GM18517 (cell line): ENCODE measurements around the gene RAB1A.

Experiments
- ATAC-seq: cut with Tn5 transposase; IDR thresholded peaks from one replicate; pipeline ENCODE4 v1.9.1; 2021; ENCODE audit warnings: mild to moderate bottlenecking, moderate library complexity; ENCODE audit not compliant: unreplicated experiment

The RAB1A gene

GRCh38 chr2:65097844-65098243 is 32.1 kb downstream of the RAB1A start:
- ATAC-seq = no peak

GRCh38 chr2:65096948-65097347 is 33.0 kb downstream of the RAB1A start:
- no peak for ATAC-seq

- no peak for ATAC-seq
Measured at GRCh38 chr2:65093211-65093610, 36.7 kb downstream of the RAB1A start.

- ATAC-seq = no peak
Measured at GRCh38 chr2:65092791-65093190, 37.1 kb downstream of the RAB1A start.

- ATAC-seq = no peak
Measured at GRCh38 chr2:65085148-65085547, 44.8 kb downstream of the RAB1A start.

GRCh38 chr2:65081232-65081685 is 48.6 kb downstream of the RAB1A start:
- ATAC-seq = no peak

GRCh38 chr2:65079017-65079416 is 50.9 kb downstream of the RAB1A start:
- ATAC-seq = no peak

GRCh38 chr2:65077898-65078297 is 52.0 kb downstream of the RAB1A start:
- no peak for ATAC-seq

- no peak for ATAC-seq
Measured at GRCh38 chr2:65076345-65076710, 53.6 kb downstream of the RAB1A start.

GRCh38 chr2:65075605-65076344 is 54.1 kb downstream of the RAB1A start:
- ATAC-seq = no peak

- no peak for ATAC-seq
Measured at GRCh38 chr2:65075176-65075575, 54.7 kb downstream of the RAB1A start.

- no peak for ATAC-seq
Measured at GRCh38 chr2:65073879-65074565, 55.9 kb downstream of the RAB1A start.

GRCh38 chr2:65072181-65072970 is 57.5 kb downstream of the RAB1A start:
- peak; percentile 72 for ATAC-seq

- ATAC-seq = no peak
Measured at GRCh38 chr2:65071499-65072180, 58.3 kb downstream of the RAB1A start.

- ATAC-seq = no peak
Measured at GRCh38 chr2:65070856-65071255, 59.0 kb downstream of the RAB1A start.

- ATAC-seq = no peak
Measured at GRCh38 chr2:65070172-65070830, 59.6 kb downstream of the RAB1A start.

GRCh38 chr2:65069439-65069824 is 60.5 kb downstream of the RAB1A start:
- ATAC-seq = no peak

- no peak for ATAC-seq
Measured at GRCh38 chr2:65067806-65068553, 61.9 kb downstream of the RAB1A start.

- peak; percentile 78 for ATAC-seq
Measured at GRCh38 chr2:65064728-65065552, 65.0 kb downstream of the RAB1A start.
